ENCODE results near the gene MTCH2. TPM values are rescaled to one million over a fixed set of nuclear protein-coding genes. Genes with fewer than 3 reads are reported as not detected.
A peak's percentile ranks its signal among the peaks of the same experiment; 100 is the strongest.
"Not testable (repeated sequence)": the region's sequence is repeated elsewhere in the genome, so short reads cannot be mapped to it uniquely, and the experiment has no call there.

Gene MTCH2
- 88.1 and 187 TPM in 2 replicates for total RNA-seq (ENCODE audit: low replicate concordance)

DNA sequence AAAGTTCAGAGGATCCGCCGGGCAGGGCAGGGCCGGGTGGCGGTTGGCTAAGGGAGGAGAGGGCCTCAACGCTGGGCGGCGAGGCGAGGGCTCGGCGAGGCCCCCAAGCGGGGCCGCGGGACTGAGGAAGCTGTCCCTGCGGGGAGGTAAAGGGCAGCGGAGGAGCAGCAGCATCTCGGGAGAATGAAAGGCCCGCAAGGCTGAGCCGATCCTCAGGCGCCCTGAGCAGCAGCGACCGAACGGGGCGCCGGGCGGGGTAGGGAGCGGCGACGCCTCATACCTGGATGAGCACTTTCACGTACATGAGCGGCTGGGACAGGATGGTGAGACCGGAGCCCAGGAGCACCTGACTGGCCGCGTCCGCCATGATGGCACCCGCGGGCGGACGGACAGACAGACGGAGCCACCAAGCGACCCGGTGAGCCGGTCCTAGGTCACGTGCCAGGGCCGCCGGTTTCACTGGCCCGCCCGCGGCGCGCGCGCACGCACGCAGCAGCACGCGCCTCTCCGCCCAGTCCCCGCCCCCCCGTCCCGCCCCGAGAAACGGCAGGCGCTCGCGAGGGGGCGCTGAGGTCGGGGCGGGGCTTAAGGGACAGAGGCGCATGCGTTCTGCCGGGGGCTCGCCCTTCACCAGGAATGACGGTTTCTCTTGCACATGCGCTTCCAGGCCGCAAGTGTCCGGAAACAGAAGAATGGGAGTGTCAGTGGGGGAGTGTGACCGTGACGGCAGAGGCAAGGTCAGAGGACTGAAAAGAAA, at the start of gene MTCH2:
MTCH2 (minus strand) TSS at position 461 of the 757 bp plus-strand sequence; CDS start at position 367, 94 bp downstream.
- TF ChIP-seq CTCF (IDR thresholded peaks at IDR 0.05; ENCODE audit: insufficient read depth, low read length): peak; percentile 13
- DNase-seq (ENCODE audit: low read depth): peak; percentile 97
- peak within 1 kb of the TSS; percentile 91 for H3K4me3 ChIP-seq (ENCODE audit: low read depth, low read length)

DNA sequence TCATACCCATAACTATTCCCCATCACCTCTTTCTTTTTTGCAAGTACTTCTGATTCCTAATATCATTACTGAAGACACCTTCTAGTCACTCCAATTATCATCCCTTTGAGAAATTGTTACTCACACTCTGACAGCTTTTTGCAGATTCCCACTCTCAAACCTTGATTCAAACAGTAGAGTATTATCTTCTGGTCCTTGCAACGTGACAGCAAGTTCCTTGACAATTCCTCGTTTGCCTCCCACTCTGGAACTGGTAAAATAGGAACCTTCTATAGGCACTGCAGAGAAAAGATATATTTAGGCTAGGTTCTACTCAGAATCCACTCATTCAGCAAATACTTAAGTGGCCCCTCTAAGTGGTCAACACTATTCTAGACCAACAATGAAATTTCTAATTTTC, 49.6 kb upstream of the MTCH2 start:
- no peak for TF ChIP-seq CTCF (IDR thresholded peaks at IDR 0.05; ENCODE audit: insufficient read depth, low read length)
- DNase-seq (ENCODE audit: low read depth): no peak
- no peak overlapping the region for H3K4me3 ChIP-seq (ENCODE audit: low read depth, low read length)

- no peak overlapping the region for H3K4me3 ChIP-seq (ENCODE audit: low read depth, low read length)
- no peak for TF ChIP-seq CTCF (IDR thresholded peaks at IDR 0.05; ENCODE audit: insufficient read depth, low read length)
- no peak for DNase-seq (ENCODE audit: low read depth)
Observed at GRCh38 chr11:47689480-47689879, 47.1 kb upstream of the MTCH2 start.

GRCh38 chr11:47688991-47689390, 46.6 kb upstream of the MTCH2 start:
- TF ChIP-seq CTCF (IDR thresholded peaks at IDR 0.05; ENCODE audit: insufficient read depth, low read length): no peak
- H3K4me3 ChIP-seq (ENCODE audit: low read depth, low read length): no peak overlapping the region
- no peak for DNase-seq (ENCODE audit: low read depth)

DNA sequence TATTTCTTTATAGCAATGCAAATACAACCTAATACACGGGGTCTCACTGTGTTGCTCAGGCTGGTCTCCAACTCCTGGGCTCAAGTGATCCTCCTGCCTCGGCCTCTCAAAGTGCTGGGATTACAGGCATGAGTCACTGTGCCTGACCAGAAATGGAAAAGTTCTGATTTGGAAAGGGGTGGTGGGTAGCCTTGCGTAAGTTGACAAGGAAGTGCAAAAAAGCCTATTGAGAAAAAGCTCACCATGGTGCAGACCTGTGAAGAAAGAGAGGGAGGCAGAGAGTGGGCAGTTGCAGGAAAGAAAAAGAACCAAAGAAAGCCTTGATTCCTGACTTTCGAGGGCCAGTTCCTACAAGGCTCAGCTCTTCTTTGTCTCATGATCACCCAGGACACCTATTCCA, 45.8 kb upstream of the MTCH2 start:
- no peak for DNase-seq (ENCODE audit: low read depth)
- no peak overlapping the region for H3K4me3 ChIP-seq (ENCODE audit: low read depth, low read length)
- no peak for TF ChIP-seq CTCF (IDR thresholded peaks at IDR 0.05; ENCODE audit: insufficient read depth, low read length)

DNA sequence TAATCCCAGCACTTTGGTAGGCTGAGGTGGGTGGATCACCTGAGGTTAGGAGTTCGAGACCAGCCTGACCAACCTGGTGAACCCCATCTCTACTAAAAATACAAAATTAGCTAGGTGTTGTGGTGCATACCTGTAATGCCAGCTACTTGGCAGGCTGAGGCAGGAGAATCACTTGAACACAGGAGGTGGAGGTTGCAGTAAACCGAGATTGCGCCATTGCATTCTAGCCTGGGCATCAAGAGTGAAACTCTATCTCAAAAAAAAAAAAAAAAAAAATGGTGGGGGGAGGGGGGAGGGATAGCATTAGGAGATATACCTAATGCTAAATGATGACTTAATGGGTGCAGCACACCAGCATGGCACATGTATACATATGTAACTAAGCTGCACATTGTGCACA, 44.3 kb upstream of the MTCH2 start:
- H3K4me3 ChIP-seq (ENCODE audit: low read depth, low read length): not testable (repeated sequence)

GRCh38 chr11:47686151-47686550, 43.8 kb upstream of the MTCH2 start:
- TF ChIP-seq CTCF (IDR thresholded peaks at IDR 0.05; ENCODE audit: insufficient read depth, low read length): no peak
- DNase-seq (ENCODE audit: low read depth): no peak
- no peak overlapping the region for H3K4me3 ChIP-seq (ENCODE audit: low read depth, low read length)

More for the DNA sequence above, 44.3 kb upstream of the MTCH2 start:
- not testable (repeated sequence) for DNase-seq (ENCODE audit: low read depth)
